Adrenal gland (tissue), 12 donors: ENCODE results near the gene GNG3. TPM values are rescaled to one million over a fixed set of nuclear protein-coding genes. Genes with fewer than 3 reads are reported as not detected.

Experiments used
- DNase-seq, 7 donors: peaks; one replicate each; pipeline ENCODE4 v3.0.0-alpha.2; 2019 to 2020
- H3K27ac ChIP-seq, 5 donors: fragments of 200-600 bp; sonication (generic) in 4 of 5; 1 replicate in 3 of 5; 2 replicates in 2 of 5; pipeline versions ENCODE4 v1.5.1 to v1.8.0; 2016 to 2020; ENCODE audit warnings: mild to moderate bottlenecking in 1 of 5
- H3K27me3 ChIP-seq: fragments of 200-600 bp; 2 replicates; pipeline ENCODE4 v1.8.0; 2021
- H3K36me3 ChIP-seq, 2 donors: fragments of 200-600 bp; replicated peaks in 1 of 2; 1 replicate in 1 of 2; 2 replicates in 1 of 2; pipeline versions ENCODE4 v1.5.1 to v1.8.0; 2018 to 2022
- H3K4me1 ChIP-seq, 2 donors: fragments of 200-600 bp; replicated peaks in 1 of 2; 1 replicate in 1 of 2; 2 replicates in 1 of 2; pipeline versions ENCODE4 v1.5.1 to v1.8.0; 2018 to 2021
- H3K4me3 ChIP-seq, 4 donors: fragments of 200-600 bp; sonication (generic) in 3 of 4; one replicate each; pipeline ENCODE4 v1.5.1; 2016 to 2018
- H3K9me3 ChIP-seq, 3 donors: fragments of 200-600 bp; sonication (generic) in 1 of 3; replicated peaks in 1 of 3; 1 replicate in 2 of 3; 2 replicates in 1 of 3; pipeline versions ENCODE4 v1.5.1 to v1.8.0; 2016 to 2021
- CTCF ChIP-seq, 6 experiments: fragments of 450-650 bp in 4 of 6; fragments of 200-600 bp in 2 of 6; sonication (generic) in 1 of 6; IDR thresholded peaks; 1 replicate in 5 of 6; 2 replicates in 1 of 6; pipeline versions ENCODE4 v1.5.1 to v1.8.0; 2016 to 2021; ENCODE audit warnings: antibody characterized with exemption in 6 of 6, mild to moderate bottlenecking in 2 of 6, moderate library complexity in 1 of 6
- POLR2A ChIP-seq, 2 donors: fragments of 450-650 bp; IDR thresholded peaks; one replicate each; pipeline ENCODE4 v1.6.1; 2017; ENCODE audit warnings: antibody characterized with exemption in 2 of 2, mild to moderate bottlenecking in 2 of 2, moderate library complexity in 1 of 2
- WGBS, 4 donors: extraction: QIAGEN DNeasy Blood & Tissue Kit in 2 of 4; methylation state at CpG; one replicate each; pipeline versions ENCODE4 v1.1.5 to v1.1.7; 2013 to 2017; 5-methylcytosine and 5-hydroxymethylcytosine counted together
- intact Hi-C, 2 donors: fragments of 100-400 bp; cut with DNase I; formaldehyde crosslinking; loops; one replicate each; pipeline versions ENCODE4 v1.14.1 to v1.15.0; 2022 to 2023
- polyA plus RNA-seq, 3 donors: library from polyadenylated mRNA; stranded (reverse); fragments of 200-250 nt in 2 of 3; fragments of 350-450 nt in 1 of 3; fragmentation: Illumina TruSeq in 1 of 3; extraction: RNeasy Lipid Tissue Mini Kit (QIAGEN cat#74804) in 1 of 3; gene quantifications; one replicate each; pipeline ENCODE4 v1.2.3, GENCODE V29; 2013 to 2014
- total RNA-seq, 9 donors: library from RNA; depleted of rRNA in 4 of 9; stranded (reverse); fragments of >200 nt in 4 of 9; fragments of 120-200 nt in 1 of 9; fragmentation: NEBNext Ultra II Directional in 1 of 9; extraction: Animal tissue kit (Norgen Biotek cat#: 25700) in 1 of 9; gene quantifications; one replicate each; pipeline versions ENCODE4 v1.1.0 to v1.2.4, GENCODE V29; 2013 to 2023
- donor health status: healthy with polysubstance abuse.
- donor health status: Bipolar disorder and iron deficiency.
- donor health status: DM: yes; HTN: yes; CAD: no.
- donor health status: DM: no; HTN: no; CAD: no.
- donor health status: DM: no; HTN: no; CAD: no.
- donor health status: DM: yes; HTN: yes; CAD: no.

Gene GNG3
- total and polyA plus RNA-seq, 12 donors = 0.39 to 15.7 (median 3.0) TPM; not detected in 2

DNA sequence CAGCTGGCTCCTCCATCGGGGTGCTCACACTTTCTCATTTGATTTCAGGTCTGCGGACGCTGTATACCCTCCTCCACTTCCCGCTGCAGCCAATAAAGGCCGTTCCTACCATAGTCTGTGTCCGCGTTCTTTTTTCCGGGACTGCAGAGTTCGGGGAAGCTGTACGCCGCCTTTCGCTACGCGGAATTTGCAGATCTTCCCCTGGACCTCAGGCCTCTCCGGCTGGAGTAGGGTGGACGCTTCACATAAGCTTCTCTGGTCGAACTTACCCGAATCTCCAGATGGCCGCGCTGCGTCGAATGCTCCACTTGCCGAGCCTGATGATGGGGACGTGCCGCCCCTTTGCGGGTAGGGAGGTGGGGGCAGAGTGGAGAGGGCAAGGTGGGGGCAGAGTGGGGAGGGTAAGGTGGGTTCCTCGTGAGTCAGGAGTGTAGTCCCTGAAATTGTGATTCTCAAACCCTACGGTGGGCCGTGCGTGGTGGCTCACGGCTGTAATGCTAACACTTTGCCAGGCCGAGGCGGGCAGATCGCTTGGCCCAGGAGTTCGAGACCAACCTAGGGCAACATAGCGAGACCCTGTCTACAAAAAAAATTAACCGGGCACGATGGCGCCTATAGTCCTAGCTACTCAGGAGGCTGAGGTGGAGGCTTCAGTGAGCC is 41.7 kb upstream of the GNG3 start:
- peaks cover 20 to 46% of the 10 kb centered on the region in 2 donors for H3K4me1 ChIP-seq
- TF ChIP-seq CTCF (IDR thresholded peaks at IDR 0.05) = no peak
- TF ChIP-seq POLR2A (IDR thresholded peaks at IDR 0.05) = no peak

GRCh38 chr11:62666259-62666926 is 41.1 kb upstream of the GNG3 start:
- no peaks in the 10 kb centered on the region for H3K27me3 ChIP-seq
- intact Hi-C loops = no loop called here
- peaks cover 23 to 50% of the 10 kb centered on the region in 2 donors for H3K4me1 ChIP-seq
- H3K4me3 ChIP-seq = peak overlapping the region in 2 of 4 donors; percentile 59 to 98
- no peak for DNase-seq
- no peaks in the 10 kb centered on the region for H3K9me3 ChIP-seq
- peak overlapping the region; percentile 85 to 97 (median 91) for H3K27ac ChIP-seq
- TF ChIP-seq POLR2A (IDR thresholded peaks at IDR 0.05) = no peak
- TF ChIP-seq CTCF (IDR thresholded peaks at IDR 0.05) = no peak
- H3K36me3 ChIP-seq = peaks cover 0 to 11% of the 10 kb centered on the region in 2 donors
- WGBS, 4 donors = 40 to 71% (median 60%) methylated on average over 4 to 16 of the region's 16 CpGs

More for the DNA sequence above, 41.7 kb upstream of the GNG3 start:
- H3K9me3 ChIP-seq = no peaks in the 10 kb centered on the region
- peak overlapping the region; percentile 52 to 98 (median 63) for H3K4me3 ChIP-seq
- H3K27ac ChIP-seq = peak overlapping the region; percentile 85 to 97 (median 91)
- intact Hi-C loops = no loop called here
- peak; percentile 53 to 82 (median 70) for DNase-seq
- 4 to 9% (median 7%) methylated on average over 23 to 39 of the region's 39 CpGs for WGBS, 4 donors
- peaks cover 0 to 11% of the 10 kb centered on the region in 2 donors for H3K36me3 ChIP-seq
- H3K27me3 ChIP-seq = no peaks in the 10 kb centered on the region

- no peak for DNase-seq
- TF ChIP-seq CTCF (IDR thresholded peaks at IDR 0.05) (no peak), POLR2A (IDR thresholded peaks at IDR 0.05) (no peak)
- WGBS, 4 donors = 76 to 92% (median 84%) methylated on average over 2 of the region's 2 CpGs
- no peak overlapping the region for H3K27ac ChIP-seq
- intact Hi-C loops = no loop called here
- peaks cover 24 to 53% of the 10 kb centered on the region in 2 donors for H3K4me1 ChIP-seq
- no peaks in the 10 kb centered on the region for H3K9me3 ChIP-seq
- no peaks in the 10 kb centered on the region for H3K27me3 ChIP-seq
- peaks cover 0 to 7% of the 10 kb centered on the region in 2 donors for H3K36me3 ChIP-seq
- H3K4me3 ChIP-seq = no peak overlapping the region
These were observed 40.0 kb upstream of the GNG3 start for GRCh38 chr11:62667460-62667859.

- no peak for TF ChIP-seq CTCF (IDR thresholded peaks at IDR 0.05)
- peak in 1 of 2 donors; percentile 51 for TF ChIP-seq POLR2A (IDR thresholded peaks at IDR 0.05)
- intact Hi-C loops = no loop called here
- peak; percentile 81 to 94 (median 90) for DNase-seq
- 37 to 58% (median 48%) methylated on average over 3 to 4 of the region's 4 CpGs for WGBS, 4 donors
- H3K27ac ChIP-seq = peak overlapping the region in 3 of 5 donors; percentile 41 to 92 (median 72)
- H3K4me1 ChIP-seq = peaks cover 29 to 57% of the 10 kb centered on the region in 2 donors
- H3K9me3 ChIP-seq = no peaks in the 10 kb centered on the region
- H3K27me3 ChIP-seq = no peaks in the 10 kb centered on the region
- no peaks in the 10 kb centered on the region for H3K36me3 ChIP-seq
- H3K4me3 ChIP-seq = no peak overlapping the region
These were observed 37.9 kb upstream of the GNG3 start for GRCh38 chr11:62669420-62670161.
